ENCODE results near the gene CELF6.
A peak's percentile ranks its signal among the peaks of the same experiment; 100 is the strongest.

The CELF6 gene

GRCh38 chr15:72272213-72272996, 47.6 kb downstream of the CELF6 start, which contains the start of gene PARP6:
Gene PARP6, minus strand, starts transcription at chr15:72272554. Its CDS starts 5,077 bp downstream, at chr15:72267477.
- CTCF ChIA-PET: interaction anchor here (0.7 to 2.2 kb wide), 9 partner anchors 8 to 231 kb away, joined by 3 to 28 read pairs (median 6); no protein-coding TSS in a partner anchor
- POLR2A ChIA-PET: interaction anchor here (1.0 kb wide), 1 partner anchor 42 kb away, joined by 6 read pairs; the partner anchor contains the start of gene PKM
- DNase-seq (ENCODE audit: low read depth, low spot score): peak; percentile 83
- peak within 1 kb of the TSS; percentile 85 for H3K4me3 ChIP-seq (ENCODE audit: low read depth, low read length)
- TF ChIP-seq CTCF (IDR thresholded peaks at IDR 0.05; ENCODE audit: insufficient read depth, low read length, missing control alignments): peak; percentile 78

DNA sequence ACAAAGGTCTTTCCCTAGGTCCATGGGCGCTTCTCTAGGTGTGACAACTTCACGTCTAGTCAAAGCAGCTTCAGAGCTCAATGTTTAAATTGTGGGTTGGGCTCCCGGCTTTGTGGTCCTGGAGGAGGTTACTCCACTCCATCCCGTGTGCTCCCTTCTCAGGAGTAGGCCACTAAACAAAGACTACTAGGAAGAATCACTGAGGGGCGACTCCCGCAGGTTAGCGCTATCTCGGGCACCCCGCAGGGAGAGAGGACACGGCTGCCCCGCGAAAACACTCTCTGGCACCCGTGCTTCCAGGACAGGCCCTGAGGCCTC, 48.1 kb downstream of the CELF6 start:
- no peak for TF ChIP-seq CTCF (IDR thresholded peaks at IDR 0.05; ENCODE audit: insufficient read depth, low read length, missing control alignments)
- no peak for DNase-seq (ENCODE audit: low read depth, low spot score)
- ChIA-PET CTCF (no interaction called here), POLR2A (interaction anchor here (1.0 kb wide), 1 partner anchor 41 kb away, joined by 6 read pairs; the partner anchor contains the start of gene PKM)
- H3K4me3 ChIP-seq (ENCODE audit: low read depth, low read length): peak overlapping the region; percentile 85

GRCh38 chr15:72271221-72271620, 48.7 kb downstream of the CELF6 start:
- CTCF ChIA-PET: no interaction called here
- no peak for DNase-seq (ENCODE audit: low read depth, low spot score)
- POLR2A ChIA-PET: interaction anchor here (1.0 kb wide), 1 partner anchor 41 kb away, joined by 6 read pairs; the partner anchor contains the start of gene PKM
- peak overlapping the region; percentile 85 for H3K4me3 ChIP-seq (ENCODE audit: low read depth, low read length)
- no peak for TF ChIP-seq CTCF (IDR thresholded peaks at IDR 0.05; ENCODE audit: insufficient read depth, low read length, missing control alignments)

DNA sequence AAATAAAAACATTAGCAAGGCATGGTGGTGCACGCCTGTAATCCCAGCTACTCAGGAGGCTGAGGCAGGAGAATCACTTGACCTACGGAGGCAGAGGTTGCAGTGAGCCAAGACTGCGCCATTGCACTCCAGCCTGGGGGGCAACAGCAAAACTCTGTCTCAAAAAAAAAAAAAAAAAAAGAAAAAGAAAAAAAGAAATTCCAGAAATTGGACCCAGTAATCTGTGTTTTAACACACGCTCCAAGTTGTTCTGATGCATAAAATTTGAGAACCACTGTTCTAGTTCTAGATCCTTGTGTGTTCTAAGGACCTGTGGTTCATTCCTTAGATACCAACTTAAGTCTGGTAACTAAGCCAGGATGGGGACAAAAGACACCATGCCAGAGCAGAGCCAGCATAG, 50.2 kb downstream of the CELF6 start:
- ChIA-PET POLR2A (no interaction called here), CTCF (interaction anchor here (0.9 kb wide), 2 partner anchors 9 to 71 kb away, joined by 3 read pairs; no protein-coding TSS in a partner anchor)
- no peak for DNase-seq (ENCODE audit: low read depth, low spot score)
- no peak overlapping the region for H3K4me3 ChIP-seq (ENCODE audit: low read depth, low read length)
- no peak for TF ChIP-seq CTCF (IDR thresholded peaks at IDR 0.05; ENCODE audit: insufficient read depth, low read length, missing control alignments)

DNA sequence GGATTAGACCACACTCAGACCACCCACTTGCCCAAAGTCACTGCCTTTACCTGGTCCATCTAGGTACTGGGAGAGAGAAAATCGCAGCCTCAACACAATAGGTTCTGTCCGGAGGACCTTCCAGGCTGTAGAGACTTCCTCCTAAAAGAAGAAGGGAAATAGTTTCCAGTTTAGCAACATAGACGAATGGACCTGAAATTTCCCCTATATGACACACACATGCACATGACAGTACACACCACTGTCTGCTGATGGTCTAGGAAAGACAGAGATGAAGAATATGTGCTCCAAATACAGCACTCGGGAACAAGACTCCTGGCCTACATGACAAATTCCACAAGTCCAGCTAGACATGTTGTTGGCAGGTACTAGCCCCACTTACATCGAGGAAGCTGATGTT, 54.9 kb downstream of the CELF6 start:
- DNase-seq (ENCODE audit: low read depth, low spot score): no peak
- CTCF ChIA-PET: interaction anchor here (2.9 kb wide), 1 partner anchor 66 kb away, joined by 13 read pairs; no protein-coding TSS in a partner anchor
- TF ChIP-seq CTCF (IDR thresholded peaks at IDR 0.05; ENCODE audit: insufficient read depth, low read length, missing control alignments): no peak
- POLR2A ChIA-PET: no interaction called here
- no peak overlapping the region for H3K4me3 ChIP-seq (ENCODE audit: low read depth, low read length)

DNA sequence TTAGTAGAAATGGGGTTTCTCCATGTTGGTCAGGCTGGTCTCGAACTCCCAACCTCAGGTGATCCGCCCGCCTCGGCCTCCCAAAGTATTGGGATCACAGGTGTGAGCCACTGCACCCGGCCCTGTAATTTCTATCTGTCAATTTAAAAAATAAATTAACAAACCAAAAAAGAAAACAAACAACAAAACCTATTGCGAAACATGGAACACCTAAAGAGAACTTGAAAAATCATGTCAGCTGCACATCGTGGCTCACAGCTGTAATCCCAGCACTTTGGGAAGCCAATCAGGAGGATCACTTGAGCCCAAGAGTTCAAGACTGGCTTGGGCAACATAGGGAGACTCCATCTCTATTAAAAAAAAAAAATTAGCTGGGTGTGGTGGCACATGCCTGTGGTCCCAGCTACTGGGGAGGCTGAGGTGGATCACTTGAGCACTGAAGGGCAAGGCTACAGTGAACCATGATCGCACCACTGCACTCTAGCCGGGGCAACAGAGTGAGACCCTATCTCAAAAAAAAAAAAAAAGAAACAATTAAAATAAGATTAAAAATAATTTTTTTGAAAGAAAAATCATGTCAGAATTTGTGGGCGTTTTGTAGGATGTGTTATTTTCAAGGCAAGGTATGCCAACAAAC, 67.2 kb downstream of the CELF6 start:
- DNase-seq (ENCODE audit: low read depth, low spot score): no peak
- no peak for TF ChIP-seq CTCF (IDR thresholded peaks at IDR 0.05; ENCODE audit: insufficient read depth, low read length, missing control alignments)
- ChIA-PET CTCF (interaction anchor here (1.0 kb wide), 1 partner anchor 20 kb away, joined by 3 read pairs; no protein-coding TSS in a partner anchor), POLR2A (no interaction called here)
- no peak overlapping the region for H3K4me3 ChIP-seq (ENCODE audit: low read depth, low read length)

Data from AG04449 (cell line).